Upper lobe of right lung (tissue), 1 donor: Measurements from ENCODE around the gene MAPK9. TPM values are rescaled to one million over a fixed set of nuclear protein-coding genes. Genes with fewer than 3 reads are reported as not detected.
A peak's percentile ranks its signal among the peaks of the same experiment; 100 is the strongest.

ENCODE experiments used
- ATAC-seq: fragments of 200-7000 bp; cut with Tn5 transposase; one replicate; pipeline ENCODE4 v1.9.1; 2020; ENCODE audit warnings: mild to moderate bottlenecking, moderate library complexity
- DNase-seq: peaks from one replicate; pipeline ENCODE4 v3.0.0-alpha.2; 2020
- H3K27ac ChIP-seq: fragments of 200-600 bp; one replicate; pipeline ENCODE4 v1.8.0; 2022
- H3K27me3 ChIP-seq: fragments of 200-600 bp; one replicate; pipeline ENCODE4 v1.8.0; 2022; ENCODE audit warnings: mild to moderate bottlenecking
- H3K36me3 ChIP-seq: fragments of 200-600 bp; one replicate; pipeline ENCODE4 v1.8.0; 2022
- H3K4me1 ChIP-seq: fragments of 200-600 bp; one replicate; pipeline ENCODE4 v1.8.0; 2022
- H3K4me3 ChIP-seq: fragments of 200-600 bp; one replicate; pipeline ENCODE4 v1.8.0; 2022; ENCODE audit warnings: mild to moderate bottlenecking
- H3K9me3 ChIP-seq: fragments of 200-600 bp; one replicate; pipeline ENCODE4 v1.8.0; 2022
- intact Hi-C: fragments of 100-400 bp; cut with DNase I; formaldehyde crosslinking; loops from one replicate; pipeline ENCODE4 v1.11.0; 2022
- total RNA-seq: library from RNA; stranded (reverse); fragmentation: NEBNext Ultra II Directional; extraction: Animal tissue kit (Norgen Biotek cat#: 25700); gene quantifications from one replicate; pipeline ENCODE4 v1.2.1, GENCODE V29; 2021
- TF ChIP-seq, protein P1 (sequence below): fragments of 200-600 bp; IDR thresholded peaks from one replicate; pipeline ENCODE4 v1.8.0; 2022; ENCODE audit warnings: antibody characterized with exemption
- donor health status: DM: no; HTN: yes; CAD: no; lungs with severe emphysema.

Gene MAPK9
- total RNA-seq, 1 donor from 2014 or later = 39.5 TPM

GRCh38 chr5:180332861-180333260 lies 41.0 kb upstream of the MAPK9 start:
- TF ChIP-seq, protein P1, sequence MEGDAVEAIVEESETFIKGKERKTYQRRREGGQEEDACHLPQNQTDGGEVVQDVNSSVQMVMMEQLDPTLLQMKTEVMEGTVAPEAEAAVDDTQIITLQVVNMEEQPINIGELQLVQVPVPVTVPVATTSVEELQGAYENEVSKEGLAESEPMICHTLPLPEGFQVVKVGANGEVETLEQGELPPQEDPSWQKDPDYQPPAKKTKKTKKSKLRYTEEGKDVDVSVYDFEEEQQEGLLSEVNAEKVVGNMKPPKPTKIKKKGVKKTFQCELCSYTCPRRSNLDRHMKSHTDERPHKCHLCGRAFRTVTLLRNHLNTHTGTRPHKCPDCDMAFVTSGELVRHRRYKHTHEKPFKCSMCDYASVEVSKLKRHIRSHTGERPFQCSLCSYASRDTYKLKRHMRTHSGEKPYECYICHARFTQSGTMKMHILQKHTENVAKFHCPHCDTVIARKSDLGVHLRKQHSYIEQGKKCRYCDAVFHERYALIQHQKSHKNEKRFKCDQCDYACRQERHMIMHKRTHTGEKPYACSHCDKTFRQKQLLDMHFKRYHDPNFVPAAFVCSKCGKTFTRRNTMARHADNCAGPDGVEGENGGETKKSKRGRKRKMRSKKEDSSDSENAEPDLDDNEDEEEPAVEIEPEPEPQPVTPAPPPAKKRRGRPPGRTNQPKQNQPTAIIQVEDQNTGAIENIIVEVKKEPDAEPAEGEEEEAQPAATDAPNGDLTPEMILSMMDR = no peak
- intact Hi-C loops = no loop called here
- Histone ChIP-seq H3K4me3 (no peak overlapping the region), H3K27ac (no peak overlapping the region), H3K27me3 (no peaks in the 10 kb centered on the region), H3K4me1 (peaks cover 5% of the 10 kb centered on the region), H3K36me3 (no peaks in the 10 kb centered on the region), H3K9me3 (no peaks in the 10 kb centered on the region)
- DNase-seq = no peak
- no peak for ATAC-seq

DNA sequence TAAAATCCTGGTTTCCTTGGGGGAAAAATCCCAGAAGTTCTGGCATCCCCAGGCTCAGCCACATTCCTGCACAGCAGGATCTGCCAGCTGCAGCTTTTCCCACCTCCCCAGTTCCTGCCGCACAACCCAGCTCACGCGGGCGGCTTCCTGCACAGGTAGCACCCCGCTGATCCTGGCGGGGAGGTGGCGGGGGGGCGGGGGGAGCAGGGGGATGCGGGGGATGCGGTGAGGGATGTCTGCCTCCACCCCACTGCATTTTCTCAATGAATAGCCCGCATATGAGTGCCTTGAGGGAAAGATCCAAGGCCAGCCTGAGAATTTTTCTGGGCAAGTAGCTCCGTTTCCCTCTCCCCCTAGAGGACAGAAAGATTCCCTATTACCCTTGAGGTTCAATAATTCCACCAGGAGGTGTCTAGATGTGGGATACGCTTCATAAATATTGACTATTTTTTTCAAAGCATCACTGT lies 40.2 kb upstream of the MAPK9 start:
- Histone ChIP-seq H3K4me3 (no peak overlapping the region), H3K27ac (peak overlapping the region; percentile 71), H3K4me1 (peaks cover 5% of the 10 kb centered on the region), H3K27me3 (no peaks in the 10 kb centered on the region), H3K9me3 (no peaks in the 10 kb centered on the region), H3K36me3 (no peaks in the 10 kb centered on the region)
- no peak for DNase-seq
- intact Hi-C loops = no loop called here
- no peak for ATAC-seq
- TF ChIP-seq, protein P1 = no peak

- H3K4me3 ChIP-seq = no peak overlapping the region
- TF ChIP-seq, protein P1 = no peak
These were observed 39.7 kb upstream of the MAPK9 start for GRCh38 chr5:180331647-180331950.

GRCh38 chr5:180330810-180331646 lies 39.1 kb upstream of the MAPK9 start:
- TF ChIP-seq, protein P1 = no peak
- ATAC-seq (peak; percentile 55), DNase-seq (no peak)
- Histone ChIP-seq H3K4me1 (peaks cover 5% of the 10 kb centered on the region), H3K27ac (peak overlapping the region; percentile 71), H3K4me3 (no peak overlapping the region), H3K27me3 (no peaks in the 10 kb centered on the region), H3K9me3 (no peaks in the 10 kb centered on the region), H3K36me3 (no peaks in the 10 kb centered on the region)
- intact Hi-C loops = no loop called here

More at GRCh38 chr5:180331647-180331950, 39.7 kb upstream of the MAPK9 start:
- Histone ChIP-seq H3K4me1 (peaks cover 5% of the 10 kb centered on the region), H3K27me3 (no peaks in the 10 kb centered on the region), H3K36me3 (no peaks in the 10 kb centered on the region), H3K9me3 (no peaks in the 10 kb centered on the region), H3K27ac (peak overlapping the region; percentile 71)
- DNase-seq = no peak
- intact Hi-C loops = no loop called here
- no peak for ATAC-seq

- peak overlapping the region; percentile 32 for H3K27ac ChIP-seq
- H3K9me3 ChIP-seq = no peaks in the 10 kb centered on the region
- intact Hi-C loops = no loop called here
- H3K4me1 ChIP-seq = peaks cover 5% of the 10 kb centered on the region
- no peak overlapping the region for H3K4me3 ChIP-seq
- no peak for ATAC-seq
- no peaks in the 10 kb centered on the region for H3K36me3 ChIP-seq
- TF ChIP-seq, protein P1 = no peak
- no peak for DNase-seq
- H3K27me3 ChIP-seq = no peaks in the 10 kb centered on the region
These were observed 38.4 kb upstream of the MAPK9 start for GRCh38 chr5:180330270-180330648.
